HepG2 (cell line): Measurements from ENCODE around the gene ZCCHC8. TPM values are rescaled to one million over a fixed set of nuclear protein-coding genes. Genes with fewer than 3 reads are reported as not detected.
A peak's percentile ranks its signal among the peaks of the same experiment; 100 is the strongest.

Experiments
- AFF4 ChIP-seq: sonication (generic); formaldehyde crosslinking; IDR thresholded peaks from 2 replicates; pipeline ENCODE4 v1.4.0; 2020; ENCODE audit warnings: missing genetic modification reagents
- CSRNP2 ChIP-seq: sonication (generic); formaldehyde crosslinking; conservative IDR thresholded peaks from 2 replicates; pipeline ENCODE4 v1.8.0; 2022; ENCODE audit warnings: low read depth, missing genetic modification reagents
- GMEB1 ChIP-seq: sonication (generic); formaldehyde crosslinking; IDR thresholded peaks from 2 replicates; pipeline ENCODE4 v1.5.1; 2020; ENCODE audit warnings: missing genetic modification reagents, mild to moderate bottlenecking, borderline replicate concordance
- HDAC1 ChIP-seq: sonication (generic); formaldehyde crosslinking; IDR thresholded peaks from 2 replicates; pipeline ENCODE4 v1.5.1; 2020; ENCODE audit warnings: mild to moderate bottlenecking, missing genetic modification reagents
- MBD4 ChIP-seq: IDR thresholded peaks from 2 replicates; pipeline ENCODE4 v1.6.1; 2012; ENCODE audit warnings: low read length, inconsistent platforms, borderline replicate concordance
- PRMT3 ChIP-seq: sonication (generic); formaldehyde crosslinking; IDR thresholded peaks from 2 replicates; pipeline ENCODE4 v1.8.1; 2022; ENCODE audit warnings: low read depth, mild to moderate bottlenecking, moderate library complexity, missing genetic modification reagents, borderline replicate concordance
- REXO4 ChIP-seq: sonication (generic); formaldehyde crosslinking; IDR thresholded peaks from 2 replicates; pipeline ENCODE4 v1.8.0; 2022; ENCODE audit warnings: missing genetic modification reagents, mild to moderate bottlenecking, borderline replicate concordance
- SNRNP70 ChIP-seq: fragments of 200-400 bp; formaldehyde crosslinking; IDR thresholded peaks from 2 replicates; pipeline ENCODE4 v1.6.1; 2017; ENCODE audit warnings: mild to moderate bottlenecking, low read depth, low read length, moderate library complexity
- SSRP1 ChIP-seq: IDR thresholded peaks from 2 replicates; pipeline ENCODE4 v1.6.1; 2016; ENCODE audit warnings: control low read depth
- STAT5B ChIP-seq: sonication (generic); formaldehyde crosslinking; IDR thresholded peaks from 2 replicates; pipeline ENCODE4 v1.4.0; 2020; ENCODE audit warnings: missing genetic modification reagents
- THAP8 ChIP-seq: sonication (generic); formaldehyde crosslinking; IDR thresholded peaks from 2 replicates; pipeline ENCODE4 v1.5.1; 2020; ENCODE audit warnings: missing genetic modification reagents, mild to moderate bottlenecking, borderline replicate concordance
- THYN1 ChIP-seq: sonication (generic); formaldehyde crosslinking; IDR thresholded peaks from 2 replicates; pipeline ENCODE4 v1.8.1; 2023; ENCODE audit warnings: low read depth, mild to moderate bottlenecking, moderate library complexity, missing genetic modification reagents, borderline replicate concordance
- ZBTB43 ChIP-seq: sonication (generic); formaldehyde crosslinking; conservative IDR thresholded peaks from 2 replicates; pipeline ENCODE4 v1.4.0; 2020; ENCODE audit warnings: missing genetic modification reagents
- ZBTB7B ChIP-seq: sonication (generic); formaldehyde crosslinking; IDR thresholded peaks from 2 replicates; pipeline ENCODE4 v1.4.0; 2020; ENCODE audit warnings: missing genetic modification reagents
- ZKSCAN8 ChIP-seq: IDR thresholded peaks from 2 replicates; pipeline ENCODE4 v1.6.1; 2016; ENCODE audit warnings: borderline replicate concordance, missing genetic modification reagents, missing compliant biosample characterization
- ZMYM3 ChIP-seq: sonication (generic); formaldehyde crosslinking; IDR thresholded peaks from 2 replicates; pipeline ENCODE4 v1.5.1; 2020; ENCODE audit warnings: mild to moderate bottlenecking, missing genetic modification reagents
- ZNF230 ChIP-seq: sonication (generic); formaldehyde crosslinking; IDR thresholded peaks from 2 replicates; pipeline ENCODE4 v1.4.0; 2020; ENCODE audit warnings: mild to moderate bottlenecking, missing genetic modification reagents
- ZNF547 ChIP-seq: sonication (generic); formaldehyde crosslinking; IDR thresholded peaks from 2 replicates; pipeline ENCODE4 v1.5.1; 2020; ENCODE audit warnings: mild to moderate bottlenecking, missing genetic modification reagents
- ZNF552 ChIP-seq: sonication (generic); formaldehyde crosslinking; IDR thresholded peaks from 2 replicates; pipeline ENCODE4 v1.9.0; 2022; ENCODE audit warnings: missing genetic modification reagents, mild to moderate bottlenecking, borderline replicate concordance
- ZNF776 ChIP-seq: sonication (generic); formaldehyde crosslinking; IDR thresholded peaks from 2 replicates; pipeline ENCODE4 v1.4.0; 2020; ENCODE audit warnings: mild to moderate bottlenecking, missing genetic modification reagents
- ZNF790 ChIP-seq: sonication (generic); formaldehyde crosslinking; IDR thresholded peaks from 2 replicates; pipeline ENCODE4 v1.8.0; 2022; ENCODE audit warnings: missing genetic modification reagents, mild to moderate bottlenecking, borderline replicate concordance
- ZNF879 ChIP-seq: sonication (generic); formaldehyde crosslinking; IDR thresholded peaks from 2 replicates; pipeline ENCODE4 v1.8.1; 2023; ENCODE audit warnings: missing genetic modification reagents
- polyA plus RNA-seq, 8 experiments: library from polyadenylated mRNA; depleted of rRNA in 3 of 8; stranded (reverse) in 7 of 8; unstranded in 1 of 8; fragments of >200 nt; fragmentation: Illumina TruSeq in 4 of 8; extraction: Trizol in 4 of 8; gene quantifications; 2 replicates each; pipeline versions ENCODE4 v1.2.1 to v1.2.3, GENCODE V29; 2011 to 2016; ENCODE audit warnings: low read depth in 4 of 8, missing spikeins in 1 of 8, mixed read lengths in 1 of 8; ENCODE audit not compliant: insufficient read depth in 1 of 8
- total RNA-seq, 5 experiments: library from RNA; depleted of rRNA; stranded (reverse); fragments of >200 nt; fragmentation: Illumina TruSeq; extraction: Trizol; gene quantifications; 2 replicates each; pipeline ENCODE4 v1.2.3, GENCODE V29; 2016; ENCODE audit warnings: low read depth in 1 of 5

Gene ZCCHC8
- total and polyA plus RNA-seq, 2 of the 13 experiments (the other 11 are each of a cell fraction or from before 2014, with no cell fraction given): 18.6 to 20.9 TPM

GRCh38 chr12:122489038-122489437 lies 11.7 kb downstream of the ZCCHC8 start (continued):
- TF ChIP-seq STAT5B (CRISPR knock-in tag) (no peak), ZKSCAN8 (CRISPR knock-in tag) (no peak), ZBTB7B (CRISPR knock-in tag) (no peak), MBD4 (no peak; the same call in 1 of the 2 replicates), CSRNP2 (no peak), ZNF790 (no peak), THAP8 (CRISPR knock-in tag) (no peak), ZBTB43 (CRISPR knock-in tag) (no peak), REXO4 (CRISPR knock-in tag) (no peak), SNRNP70 (no peak), ZNF879 (no peak), GMEB1 (CRISPR knock-in tag) (no peak), ZNF776 (CRISPR knock-in tag) (no peak), ZNF230 (CRISPR knock-in tag) (no peak), ZNF547 (CRISPR knock-in tag) (no peak), ZMYM3 (no peak), ZNF552 (CRISPR knock-in tag) (no peak), PRMT3 (CRISPR knock-in tag) (no peak), AFF4 (0 out of 2 replicates have a peak, but pooled peaks have one; percentile 52), THYN1 (CRISPR knock-in tag) (no peak), HDAC1 (peak; percentile 85), SSRP1 (CRISPR knock-in tag) (no peak)
